Measurements from ENCODE around the gene MAPK12.

The MAPK12 gene

DNA sequence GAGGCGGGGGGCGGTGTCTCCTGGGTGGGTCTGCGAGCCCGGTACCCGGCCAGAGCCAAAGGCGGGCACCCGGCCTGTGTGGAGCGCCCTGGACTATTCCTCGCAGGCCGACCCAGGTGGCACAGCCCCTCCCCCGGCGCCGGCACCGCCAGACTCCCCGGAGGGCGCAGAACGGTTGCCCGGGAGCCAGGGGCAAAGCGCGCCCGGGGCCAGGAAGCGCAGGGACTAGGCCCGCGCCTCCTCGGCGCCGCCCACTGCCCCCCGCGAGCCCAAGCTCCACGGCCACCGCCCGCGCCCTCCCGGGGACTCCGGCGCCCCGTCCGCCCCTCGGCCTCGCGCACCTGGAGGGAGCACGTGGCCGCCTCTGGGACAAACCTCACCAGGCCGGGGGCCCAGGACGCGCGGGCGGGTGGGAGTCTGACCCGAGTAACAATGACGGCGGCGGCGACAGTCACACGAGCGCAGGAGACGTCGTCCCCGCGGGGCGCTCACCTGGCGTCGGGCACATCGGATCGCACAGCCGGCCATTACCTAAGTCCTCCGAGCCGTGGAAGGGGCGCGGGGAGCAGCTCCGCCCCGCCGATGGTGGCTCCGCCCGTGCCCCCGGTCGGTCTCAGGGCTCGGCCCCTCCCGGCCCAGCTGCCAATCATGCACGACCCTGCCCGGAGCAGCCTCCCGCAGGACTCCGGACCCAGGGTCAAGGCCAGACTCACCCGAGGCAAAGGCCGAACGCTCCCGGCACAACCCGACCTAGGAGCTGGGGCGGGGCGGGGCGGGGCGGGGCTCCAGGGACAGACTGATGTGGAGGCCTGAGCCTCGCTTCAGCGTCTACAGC is 38.5 kb upstream of the MAPK12 start:
- no peak for DNase-seq (ENCODE audit: low spot score)

GRCh38 chr22:50298937-50299784 is 37.7 kb upstream of the MAPK12 start:
- DNase-seq (ENCODE audit: low spot score) = no peak

DNA sequence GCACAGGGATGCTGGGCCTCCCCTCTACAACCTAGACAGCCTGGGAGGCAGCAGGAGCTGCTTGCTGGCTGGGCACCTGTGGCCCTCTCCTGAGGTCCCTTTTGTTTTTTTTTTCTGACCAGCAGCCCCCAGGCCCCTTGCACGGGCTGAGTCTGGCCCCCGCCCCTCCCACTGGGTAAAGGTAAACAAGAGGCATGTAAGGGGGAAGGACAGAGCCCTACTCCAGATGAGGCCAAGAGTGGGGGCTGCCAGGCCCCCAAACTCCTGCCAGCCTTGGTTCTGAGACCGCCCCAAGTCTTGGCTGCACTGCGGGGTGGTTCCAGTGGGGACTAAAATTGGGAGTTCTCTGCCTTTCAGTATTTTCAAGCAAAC is 36.8 kb upstream of the MAPK12 start:
- DNase-seq (ENCODE audit: low spot score) = no peak

GRCh38 chr22:50297510-50298265 is 36.2 kb upstream of the MAPK12 start:
- no peak for DNase-seq (ENCODE audit: low spot score)

GRCh38 chr22:50296658-50297490 is 35.4 kb upstream of the MAPK12 start:
- DNase-seq (ENCODE audit: low spot score) = no peak

DNA sequence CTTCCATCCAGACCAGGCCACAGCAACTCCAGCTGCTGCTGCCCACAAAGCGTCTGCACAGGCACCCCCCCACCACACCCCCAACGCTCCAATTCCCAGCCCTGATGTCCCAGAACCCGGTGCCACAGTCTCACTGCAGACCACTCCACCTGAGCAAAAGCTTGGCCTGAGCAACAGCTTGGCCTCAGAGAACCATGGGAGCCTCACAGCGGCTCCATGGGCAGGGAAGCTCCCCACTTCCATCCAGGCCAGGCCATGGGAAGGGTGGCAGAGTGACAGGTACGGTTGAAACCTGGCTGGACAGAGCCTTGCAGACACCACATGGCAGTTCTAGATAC is 32.8 kb upstream of the MAPK12 start:
- DNase-seq (ENCODE audit: low spot score) = no peak

GRCh38 chr22:50293441-50294318 is 32.2 kb upstream of the MAPK12 start:
- DNase-seq (ENCODE audit: low spot score) = peak; percentile 53

DNA sequence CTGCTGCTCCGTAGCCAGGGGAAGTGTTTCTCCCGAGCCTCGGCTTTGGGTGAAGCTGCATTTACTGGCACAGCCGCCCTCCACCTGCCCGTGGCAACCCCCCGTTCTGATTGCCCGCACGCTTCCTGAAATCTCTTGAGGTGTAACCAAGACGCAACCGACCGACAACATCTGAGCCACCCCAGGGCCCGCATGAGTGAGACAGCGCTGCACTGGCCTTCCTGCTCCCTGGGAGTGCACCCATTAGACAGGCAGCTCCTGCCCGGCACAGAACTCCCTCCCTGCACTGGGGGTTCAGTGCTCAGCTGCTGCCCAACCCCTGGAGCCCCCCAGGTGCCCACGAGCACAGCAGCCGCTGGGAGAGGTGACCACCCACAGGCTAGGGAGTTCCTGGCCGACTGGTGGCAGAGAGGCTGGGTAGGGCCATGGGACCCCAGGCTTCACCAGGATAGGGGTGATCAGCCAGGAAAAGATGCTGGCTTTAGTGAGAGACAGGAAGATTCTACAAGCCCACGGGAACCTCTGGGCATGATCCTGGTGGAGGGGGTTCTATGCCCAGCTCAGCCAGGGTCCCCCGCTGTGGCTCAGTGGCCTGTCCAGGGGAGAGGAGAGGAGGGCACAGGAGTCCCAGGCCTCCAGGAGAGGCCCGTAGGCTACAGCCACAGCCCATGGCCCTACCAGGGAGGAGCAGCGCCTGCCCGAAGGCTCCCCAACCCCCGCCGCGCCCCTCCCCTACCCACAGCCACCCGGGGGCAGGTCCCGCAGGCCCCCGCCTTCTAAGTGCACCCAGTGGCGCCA is 31.4 kb upstream of the MAPK12 start:
- DNase-seq (ENCODE audit: low spot score) = no peak

DNA sequence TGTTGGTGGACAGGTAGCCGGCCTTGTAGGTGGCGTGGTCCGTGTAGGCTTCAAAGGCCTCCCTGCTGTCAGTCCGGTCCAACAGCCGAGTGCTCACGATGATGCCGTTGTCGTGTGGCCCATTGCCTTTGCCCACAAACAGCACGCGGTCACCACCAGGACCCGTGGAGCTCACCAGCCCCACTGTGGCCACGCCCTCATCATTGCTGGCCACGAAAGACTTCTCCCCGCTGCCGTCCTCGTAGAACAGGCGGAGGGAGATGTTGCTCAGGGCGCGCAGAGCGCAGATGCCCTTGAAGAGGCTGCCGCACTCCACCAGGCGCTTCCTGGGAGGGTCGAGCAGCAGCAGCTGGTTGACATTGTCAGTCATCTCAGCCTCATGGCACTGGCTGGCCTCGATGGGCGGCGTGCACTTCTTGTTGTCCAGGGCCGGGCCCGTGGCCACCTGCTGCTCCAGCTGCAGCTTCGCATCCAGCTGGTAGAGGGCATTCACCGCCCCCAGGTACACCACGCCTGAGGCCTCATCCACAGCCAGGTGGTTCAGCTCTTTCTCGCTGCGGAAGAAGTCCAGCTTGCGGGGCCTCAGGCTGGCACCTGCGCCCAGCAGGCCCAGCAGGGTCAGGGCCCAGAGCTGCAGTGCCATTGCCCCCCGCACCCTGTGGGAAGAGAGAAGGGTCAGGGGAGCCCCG is 28.6 kb upstream of the MAPK12 start:
- DNase-seq (ENCODE audit: low spot score) = no peak

DNA sequence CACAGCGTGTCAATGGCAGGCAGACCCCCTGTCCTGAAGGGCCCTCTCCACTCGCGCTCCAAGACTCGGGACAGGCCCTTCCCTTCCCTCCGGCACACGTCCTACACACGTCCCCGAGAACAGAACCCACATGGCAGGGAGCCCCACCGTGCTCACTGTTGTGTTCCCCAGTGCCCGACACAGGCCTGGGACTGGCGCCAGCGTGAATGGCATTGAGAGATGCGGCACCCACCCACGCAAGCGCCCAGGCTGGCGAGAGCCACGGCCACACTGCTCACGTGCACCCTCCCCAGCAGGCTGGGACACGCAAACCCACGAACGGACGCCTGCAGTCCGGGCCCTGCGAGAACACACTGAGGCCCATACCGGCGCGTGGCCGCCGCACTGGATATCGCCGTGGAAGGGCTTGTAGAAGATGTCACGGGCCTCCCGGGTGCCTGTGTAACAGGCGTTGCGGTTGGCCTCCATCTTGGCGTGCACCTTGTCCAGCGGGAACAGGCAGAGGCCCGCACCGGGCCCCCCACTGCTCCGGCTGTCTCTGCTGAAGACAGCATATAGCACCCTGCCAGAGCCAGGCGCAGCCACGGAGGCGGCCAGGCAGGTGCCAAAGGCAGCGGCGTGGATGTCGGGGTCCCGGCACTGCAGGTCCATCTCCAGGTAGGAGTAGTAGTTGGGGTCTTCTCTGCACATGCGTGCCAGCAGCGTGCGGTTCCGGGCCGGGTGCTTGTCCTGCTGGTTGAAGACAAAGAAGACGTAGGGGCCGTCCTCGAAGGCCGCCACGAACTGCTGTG is 27.9 kb upstream of the MAPK12 start:
- no peak for DNase-seq (ENCODE audit: low spot score)

DNA sequence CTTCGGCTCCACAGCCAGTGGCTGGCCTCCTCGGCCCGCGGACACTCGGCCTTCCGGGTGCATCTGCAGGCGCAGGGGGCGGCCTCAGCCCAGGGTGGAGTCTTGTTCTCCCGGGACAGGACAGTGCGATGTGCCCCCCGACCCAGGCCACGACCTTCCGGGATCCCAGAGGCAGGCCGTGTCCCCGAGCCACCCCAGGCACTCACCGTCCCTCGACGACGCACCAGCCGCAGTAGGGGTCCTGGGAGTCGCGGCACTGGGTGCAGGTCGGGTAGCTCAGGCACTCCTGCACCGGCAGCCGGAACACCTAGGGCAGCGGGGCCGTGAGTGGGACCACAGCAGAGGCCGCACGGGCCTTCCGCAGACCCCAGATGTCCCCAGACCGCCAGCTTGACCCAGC is 26.2 kb upstream of the MAPK12 start:
- DNase-seq (ENCODE audit: low spot score) = no peak

- no peak for DNase-seq (ENCODE audit: low spot score)
Observed at GRCh38 chr22:50286701-50287318, 25.3 kb upstream of the MAPK12 start.

DNA sequence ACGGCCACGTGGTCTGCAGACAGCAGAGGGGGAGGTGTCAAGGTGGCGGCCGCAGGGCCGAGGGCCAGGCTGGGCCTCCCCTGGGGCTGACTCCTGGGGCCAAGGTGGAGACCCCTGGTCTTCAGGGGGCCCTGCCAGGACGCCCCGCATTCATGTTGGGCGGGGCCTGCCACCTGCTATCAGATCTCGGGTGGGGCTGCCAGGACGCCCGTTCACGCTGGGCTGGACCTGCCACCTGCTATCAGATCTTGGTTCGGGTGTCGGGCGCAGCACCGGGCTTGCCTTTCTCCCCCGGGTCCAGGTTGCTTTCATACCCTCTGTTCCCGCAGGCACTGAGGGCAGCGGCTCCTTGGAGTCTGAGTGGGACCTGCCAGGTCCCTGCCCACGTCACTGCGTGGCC is 24.8 kb upstream of the MAPK12 start:
- no peak for DNase-seq (ENCODE audit: low spot score)

DNA sequence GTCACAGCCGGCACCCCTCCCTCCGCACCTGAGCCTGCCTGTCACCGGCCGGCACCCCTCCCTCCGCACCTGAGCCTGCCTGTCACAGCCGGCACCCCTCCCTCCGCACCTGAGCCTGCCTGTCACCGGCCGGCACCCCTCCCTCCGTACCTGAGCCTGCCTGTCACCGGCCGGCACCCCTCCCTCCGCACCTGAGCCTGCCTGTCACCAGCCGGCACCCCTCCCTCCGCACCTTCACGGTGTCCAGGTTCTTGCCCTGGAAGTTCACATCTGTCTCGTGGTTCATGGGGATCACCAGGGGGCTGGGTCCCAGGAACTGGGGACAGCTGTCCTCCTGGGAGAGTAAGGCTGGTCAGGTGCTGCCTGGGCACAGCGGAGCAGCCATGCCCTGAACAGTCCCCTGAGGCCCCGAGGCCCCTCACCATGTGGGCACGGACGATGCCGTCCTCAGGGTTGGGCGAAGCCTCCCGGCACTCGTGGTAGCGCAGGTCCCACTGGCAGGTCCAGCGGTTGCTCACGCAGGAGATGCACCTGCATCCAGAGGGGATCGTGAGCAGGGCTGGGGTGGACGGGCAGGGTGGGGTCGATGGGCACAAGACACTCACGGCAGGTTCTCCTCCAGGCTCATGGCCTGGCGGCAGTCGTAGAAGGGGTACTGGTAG is 24.2 kb upstream of the MAPK12 start:
- no peak for DNase-seq (ENCODE audit: low spot score)

- no peak for DNase-seq (ENCODE audit: low spot score)
Observed at GRCh38 chr22:50284479-50284878, 23.0 kb upstream of the MAPK12 start.

DNA sequence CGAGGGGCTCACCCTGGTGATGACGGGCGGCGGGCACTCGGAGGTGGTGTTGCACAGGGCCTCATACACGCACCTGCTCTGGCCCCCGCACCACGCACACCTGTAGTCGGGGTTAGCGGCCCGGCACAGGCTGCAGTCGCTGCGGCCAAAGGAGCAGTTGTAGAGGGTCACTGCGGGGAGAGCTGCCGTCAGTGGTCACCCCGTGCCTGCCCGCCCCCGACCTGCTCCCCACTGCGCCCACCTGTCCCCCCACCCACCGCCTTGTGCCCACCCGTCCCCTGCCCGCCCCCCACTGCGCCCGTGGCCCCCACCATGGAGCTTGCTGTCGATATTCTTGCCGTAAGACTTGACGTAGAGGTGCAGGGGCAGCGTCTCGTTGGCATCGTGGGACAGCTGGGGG is 22.3 kb upstream of the MAPK12 start:
- no peak for DNase-seq (ENCODE audit: low spot score)

GRCh38 chr22:50282361-50283155 is 21.1 kb upstream of the MAPK12 start:
- DNase-seq (ENCODE audit: low spot score) = no peak
